BE2C (cell line): ENCODE results near the gene LMO7. TPM values are rescaled to one million over a fixed set of nuclear protein-coding genes. Genes with fewer than 3 reads are reported as not detected.

Experiments used
- DNase-seq: peaks from one replicate; pipeline ENCODE4 v3.0.0-alpha.2; 2020
- H3K27me3 ChIP-seq: fragments of 250-450 bp; sonication (Bioruptor Pico); 2 replicates; pipeline ENCODE4 v1.5.1; 2020; ENCODE audit warnings: mild to moderate bottlenecking
- H3K36me3 ChIP-seq: fragments of 250-450 bp; sonication (Bioruptor Pico); 2 replicates; pipeline ENCODE4 v1.5.1; 2020; ENCODE audit warnings: mild to moderate bottlenecking
- H3K4me1 ChIP-seq: fragments of 250-450 bp; sonication (Bioruptor Pico); 2 replicates; pipeline ENCODE4 v1.5.1; 2020
- H3K4me3 ChIP-seq: 2 replicates; pipeline ENCODE4 v1.5.1; 2011; ENCODE audit warnings: low read depth, low read length
- H3K9me3 ChIP-seq: fragments of 250-450 bp; sonication (Bioruptor Pico); 2 replicates; pipeline ENCODE4 v1.5.1; 2020
- polyA plus RNA-seq: library from polyadenylated mRNA; unstranded; fragments of >200 nt; gene quantifications from one replicate; pipeline ENCODE4 v1.2.1, GENCODE V29; 2012; ENCODE audit warnings: low read depth, missing spikeins; ENCODE audit not compliant: insufficient read length, insufficient read depth
- TF ChIP-seq, protein P1 (sequence below): IDR thresholded peaks from 2 replicates; pipeline ENCODE4 v1.5.1; 2012; ENCODE audit warnings: mild to moderate bottlenecking, low read depth, low read length

Gene LMO7
- 9.9 TPM for polyA plus RNA-seq

DNA sequence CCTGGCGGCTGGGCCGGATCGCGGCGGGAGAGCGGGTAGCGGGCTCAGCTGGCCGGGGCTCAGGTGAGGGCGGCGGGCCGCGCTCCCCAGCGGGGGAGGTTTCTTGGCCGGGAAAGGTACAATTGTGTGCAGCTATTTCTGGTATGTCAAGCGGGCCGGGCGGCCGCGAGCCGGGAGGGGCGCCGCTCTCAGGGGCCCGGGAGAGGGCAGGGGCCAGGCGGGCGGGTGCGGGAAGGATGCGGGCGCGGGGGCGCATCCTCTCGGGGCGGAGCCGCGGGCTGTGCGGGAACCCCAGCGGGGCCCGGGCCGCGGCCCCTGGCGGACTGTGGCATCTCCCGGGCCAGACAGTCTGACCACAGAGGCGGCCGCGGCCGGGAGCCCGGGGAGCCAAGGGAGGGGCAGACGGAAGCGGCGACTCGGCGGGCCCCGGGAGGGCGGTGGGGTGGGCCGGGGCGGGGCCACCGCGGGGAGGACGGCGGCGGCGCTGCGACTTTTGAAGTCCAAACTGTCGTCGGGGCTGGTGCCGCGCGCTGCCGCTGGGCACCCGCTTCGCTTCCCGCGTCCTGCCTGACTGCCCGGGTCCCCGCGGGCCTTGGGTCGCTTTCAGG, at the start of gene LMO7:
Gene LMO7, plus strand, starts transcription at position 503 of the 608 bp plus-strand sequence. CDS start 328 bp downstream, outside the sequence.
- no peaks in the 10 kb centered on the region for H3K4me1 ChIP-seq
- TF ChIP-seq, protein P1, sequence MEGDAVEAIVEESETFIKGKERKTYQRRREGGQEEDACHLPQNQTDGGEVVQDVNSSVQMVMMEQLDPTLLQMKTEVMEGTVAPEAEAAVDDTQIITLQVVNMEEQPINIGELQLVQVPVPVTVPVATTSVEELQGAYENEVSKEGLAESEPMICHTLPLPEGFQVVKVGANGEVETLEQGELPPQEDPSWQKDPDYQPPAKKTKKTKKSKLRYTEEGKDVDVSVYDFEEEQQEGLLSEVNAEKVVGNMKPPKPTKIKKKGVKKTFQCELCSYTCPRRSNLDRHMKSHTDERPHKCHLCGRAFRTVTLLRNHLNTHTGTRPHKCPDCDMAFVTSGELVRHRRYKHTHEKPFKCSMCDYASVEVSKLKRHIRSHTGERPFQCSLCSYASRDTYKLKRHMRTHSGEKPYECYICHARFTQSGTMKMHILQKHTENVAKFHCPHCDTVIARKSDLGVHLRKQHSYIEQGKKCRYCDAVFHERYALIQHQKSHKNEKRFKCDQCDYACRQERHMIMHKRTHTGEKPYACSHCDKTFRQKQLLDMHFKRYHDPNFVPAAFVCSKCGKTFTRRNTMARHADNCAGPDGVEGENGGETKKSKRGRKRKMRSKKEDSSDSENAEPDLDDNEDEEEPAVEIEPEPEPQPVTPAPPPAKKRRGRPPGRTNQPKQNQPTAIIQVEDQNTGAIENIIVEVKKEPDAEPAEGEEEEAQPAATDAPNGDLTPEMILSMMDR, result no peak
- peaks cover 13% of the 10 kb centered on the region for H3K27me3 ChIP-seq
- peak within 1 kb of the TSS; percentile 69 for H3K4me3 ChIP-seq
- H3K36me3 ChIP-seq, result no peaks in the 10 kb centered on the region
- H3K9me3 ChIP-seq, result no peaks in the 10 kb centered on the region
- peak; percentile 46 for DNase-seq

DNA sequence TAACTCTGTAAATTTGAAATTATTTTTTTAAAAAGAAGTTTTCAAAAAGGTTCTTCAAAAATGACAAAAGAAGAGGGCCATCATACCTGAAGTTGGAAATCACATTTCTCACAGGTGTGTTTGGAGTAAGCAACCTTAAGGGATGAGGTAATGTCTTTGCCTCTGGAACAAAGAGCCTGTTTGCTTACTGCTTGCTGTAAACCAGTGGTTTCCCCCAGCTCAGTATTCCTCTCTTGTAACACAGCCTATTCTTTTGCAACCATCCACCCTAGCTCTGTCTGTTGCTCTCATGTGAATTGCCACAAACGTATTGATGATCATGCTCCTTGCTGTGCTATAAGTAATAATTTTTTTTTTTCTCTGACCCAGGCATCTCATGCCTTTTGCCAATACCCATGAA, 48.5 kb upstream of the LMO7 start:
- no peaks in the 10 kb centered on the region for H3K27me3 ChIP-seq
- H3K4me1 ChIP-seq, result no peaks in the 10 kb centered on the region
- TF ChIP-seq, protein P1, result no peak
- no peak for DNase-seq
- no peak overlapping the region for H3K4me3 ChIP-seq
- H3K36me3 ChIP-seq, result peaks cover 14% of the 10 kb centered on the region
- H3K9me3 ChIP-seq, result no peaks in the 10 kb centered on the region

DNA sequence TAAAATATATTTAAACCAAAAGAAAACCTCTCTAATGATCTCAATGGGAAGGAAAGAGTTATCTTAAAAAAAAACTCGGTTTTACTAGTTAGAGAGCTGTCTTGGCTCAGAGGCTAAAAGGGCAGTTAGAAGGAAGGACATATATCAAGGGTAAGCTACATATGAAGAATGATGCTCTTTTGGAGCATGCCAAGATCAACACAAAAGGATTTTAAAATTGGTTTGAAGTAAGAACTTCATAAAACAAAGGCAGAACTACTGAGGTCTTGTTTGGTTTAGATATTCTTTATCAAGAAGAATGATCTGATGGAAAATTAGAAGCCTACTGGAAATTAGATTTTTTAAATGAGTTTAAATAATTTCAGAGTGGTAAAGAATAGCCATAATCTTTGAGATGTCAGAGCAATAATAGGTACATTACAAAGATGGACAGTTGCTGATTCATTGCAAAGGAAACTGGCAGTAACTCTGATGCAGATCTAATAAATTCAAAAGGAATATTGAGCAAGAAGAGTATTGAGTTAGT, 39.4 kb upstream of the LMO7 start:
- no peak overlapping the region for H3K4me3 ChIP-seq
- no peaks in the 10 kb centered on the region for H3K27me3 ChIP-seq
- H3K9me3 ChIP-seq, result no peaks in the 10 kb centered on the region
- TF ChIP-seq, protein P1, result no peak
- H3K4me1 ChIP-seq, result no peaks in the 10 kb centered on the region
- H3K36me3 ChIP-seq, result peaks cover 3% of the 10 kb centered on the region; the same call in 1 of the 2 replicates
- no peak for DNase-seq

DNA sequence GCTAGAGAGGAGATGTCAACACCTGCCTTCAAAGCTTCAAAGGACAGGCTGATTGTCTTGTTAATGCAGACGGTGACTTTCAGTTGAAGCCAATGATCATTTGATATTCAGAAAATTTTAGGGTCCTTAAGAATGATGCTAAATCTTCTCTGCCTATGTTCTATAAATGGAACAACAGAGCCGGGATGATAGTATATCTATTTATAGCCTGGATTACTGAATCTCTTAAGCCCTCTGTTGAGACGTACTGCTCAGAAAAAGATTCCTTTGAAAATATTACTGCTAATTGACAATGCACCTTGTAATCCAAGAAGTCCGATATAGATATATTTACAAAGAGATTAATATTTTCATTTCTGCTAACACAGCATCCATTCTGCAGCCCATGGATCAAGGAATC, 35.8 kb upstream of the LMO7 start:
- no peaks in the 10 kb centered on the region for H3K9me3 ChIP-seq
- no peaks in the 10 kb centered on the region for H3K4me1 ChIP-seq
- H3K4me3 ChIP-seq, result no peak overlapping the region
- peaks cover 3% of the 10 kb centered on the region for H3K36me3 ChIP-seq
- DNase-seq, result no peak
- no peaks in the 10 kb centered on the region for H3K27me3 ChIP-seq
- TF ChIP-seq, protein P1, result no peak

DNA sequence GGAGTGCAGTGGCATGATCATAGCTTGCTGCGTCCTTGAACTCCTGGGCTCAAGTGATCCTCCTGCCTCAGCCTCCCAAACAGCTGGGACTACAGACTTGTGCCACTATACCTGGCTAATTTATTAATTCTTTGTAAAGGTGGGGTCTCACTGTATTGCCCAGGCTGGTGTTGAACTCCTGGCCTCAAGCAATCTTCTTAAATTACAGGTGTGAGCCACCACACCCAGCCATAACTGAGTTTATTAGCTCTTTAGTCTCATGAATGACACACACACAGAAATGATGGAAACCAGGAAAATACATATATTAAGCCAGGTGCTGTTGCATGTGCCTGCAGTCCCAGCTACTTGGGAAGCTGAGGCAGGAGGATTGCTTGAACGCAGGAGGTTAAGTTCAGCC, 33.1 kb upstream of the LMO7 start:
- Histone ChIP-seq H3K4me1 (no peaks in the 10 kb centered on the region), H3K9me3 (no peaks in the 10 kb centered on the region), H3K36me3 (peaks cover 7% of the 10 kb centered on the region), H3K4me3 (no peak overlapping the region), H3K27me3 (no peaks in the 10 kb centered on the region)
- DNase-seq, result no peak
- TF ChIP-seq, protein P1, result no peak

DNA sequence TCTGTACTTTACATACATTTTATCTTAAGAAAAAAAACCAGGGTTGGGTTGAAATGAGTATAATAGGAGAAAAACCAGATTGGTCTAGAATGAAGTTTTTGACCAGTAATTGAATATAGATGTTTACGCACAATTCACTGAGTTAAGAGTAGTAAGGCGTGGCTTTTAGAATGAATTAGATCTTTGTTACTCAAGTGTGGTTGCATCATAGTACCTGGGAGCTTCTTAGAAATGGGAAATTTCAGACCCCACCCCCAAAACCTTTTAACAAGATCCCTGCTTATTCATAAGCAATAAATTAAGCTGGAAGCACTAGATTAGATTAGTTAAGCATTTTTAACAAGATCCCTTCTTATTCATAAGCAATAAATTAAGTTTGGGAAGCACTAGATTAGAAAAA, 28.7 kb upstream of the LMO7 start:
- TF ChIP-seq, protein P1, result no peak
- no peak overlapping the region for H3K4me3 ChIP-seq
- no peaks in the 10 kb centered on the region for H3K27me3 ChIP-seq
- peaks cover 5% of the 10 kb centered on the region for H3K36me3 ChIP-seq
- DNase-seq, result no peak
- no peaks in the 10 kb centered on the region for H3K9me3 ChIP-seq
- H3K4me1 ChIP-seq, result no peaks in the 10 kb centered on the region; the same call in 1 of the 2 replicates
